Stimulated activated CD4-positive, alpha-beta T cell treated with anti-CD3 and anti-CD28 coated beads, Interleukin-15, amount 100 ng/mL, for 48 hours (primary cell): ENCODE data around the gene PTPN14.

Experiments used
- DNase-seq, 2 donors: peaks; one replicate each; pipeline ENCODE4 v3.0.0-alpha.2; 2020; ENCODE audit warnings: low read depth in 2 of 2

PTPN14 gene

GRCh38 chr1:214476229-214476985 is 75.0 kb downstream of the PTPN14 start:
- no peak for DNase-seq

- no peak for DNase-seq
Observed at GRCh38 chr1:214475746-214476145, 75.7 kb downstream of the PTPN14 start.

GRCh38 chr1:214475331-214475730 is 76.1 kb downstream of the PTPN14 start:
- no peak for DNase-seq

- DNase-seq: no peak
Observed at GRCh38 chr1:214474467-214474866, 76.9 kb downstream of the PTPN14 start.

GRCh38 chr1:214473862-214474261 is 77.5 kb downstream of the PTPN14 start:
- no peak for DNase-seq

GRCh38 chr1:214473387-214473786 is 78.0 kb downstream of the PTPN14 start:
- no peak for DNase-seq

- no peak for DNase-seq
Observed at GRCh38 chr1:214472364-214472763, 79.0 kb downstream of the PTPN14 start.

- no peak for DNase-seq
Observed at GRCh38 chr1:214471458-214471857, 79.9 kb downstream of the PTPN14 start.

GRCh38 chr1:214470132-214470531 is 81.3 kb downstream of the PTPN14 start:
- no peak for DNase-seq

GRCh38 chr1:214469290-214469689 is 82.1 kb downstream of the PTPN14 start:
- no peak for DNase-seq

- no peak for DNase-seq
Observed at GRCh38 chr1:214467078-214467585, 84.3 kb downstream of the PTPN14 start.

GRCh38 chr1:214466403-214467077 is 84.9 kb downstream of the PTPN14 start:
- no peak for DNase-seq

- no peak for DNase-seq
Observed at GRCh38 chr1:214464445-214465287, 86.7 kb downstream of the PTPN14 start.

- DNase-seq: no peak
Observed at GRCh38 chr1:214463596-214463995, 87.8 kb downstream of the PTPN14 start.

- DNase-seq: no peak
Observed at GRCh38 chr1:214462882-214463281, 88.5 kb downstream of the PTPN14 start.

GRCh38 chr1:214461305-214461704 is 90.1 kb downstream of the PTPN14 start:
- no peak for DNase-seq

- DNase-seq: no peak
Observed at GRCh38 chr1:214460304-214460916, 91.0 kb downstream of the PTPN14 start.

GRCh38 chr1:214459895-214460294 is 91.5 kb downstream of the PTPN14 start:
- no peak for DNase-seq

GRCh38 chr1:214458541-214458940 is 92.9 kb downstream of the PTPN14 start:
- no peak for DNase-seq

GRCh38 chr1:214455971-214456867 is 95.2 kb downstream of the PTPN14 start:
- no peak for DNase-seq

GRCh38 chr1:214455479-214455878 is 95.9 kb downstream of the PTPN14 start:
- no peak for DNase-seq
